SK-N-SH treated with all-trans-retinoic acid at 6 μM for 48 hours (cell line): ENCODE data around the gene ANLN.
A peak's percentile ranks its signal among the peaks of the same experiment; 100 is the strongest.

Experiments
- ATAC-seq: fragments of 200-7000 bp; cut with Tn5 transposase; 3 replicates; pipeline ENCODE4 v1.9.1; 2020; ENCODE audit warnings: mild to moderate bottlenecking, moderate library complexity
- ARNTL ChIP-seq: fragments of 450-650 bp; formaldehyde crosslinking; IDR thresholded peaks from 2 replicates; pipeline ENCODE4 v1.5.0; 2020; ENCODE audit warnings: low read depth, mild to moderate bottlenecking, moderate library complexity, borderline replicate concordance
- BACH2 ChIP-seq: fragments of 250-450 bp; sonication (Bioruptor Pico); IDR thresholded peaks from 2 replicates; pipeline ENCODE4 v1.9.0; 2021; ENCODE audit warnings: mild to moderate bottlenecking, borderline replicate concordance
- CREB5 ChIP-seq: fragments of 250-450 bp; sonication (Bioruptor Pico); IDR thresholded peaks from 2 replicates; pipeline ENCODE4 v1.5.1; 2020; ENCODE audit warnings: low read depth, mild to moderate bottlenecking, moderate library complexity
- CSDC2 ChIP-seq: fragments of 250-450 bp; sonication (Bioruptor Pico); IDR thresholded peaks from 2 replicates; pipeline ENCODE4 v1.5.0; 2020; ENCODE audit warnings: mild to moderate bottlenecking, moderate library complexity
- ESRRG ChIP-seq: fragments of 250-450 bp; sonication (Bioruptor Pico); IDR thresholded peaks from 2 replicates; pipeline ENCODE4 v1.6.1; 2021; ENCODE audit warnings: mild to moderate bottlenecking
- GLIS3 ChIP-seq: fragments of 250-450 bp; sonication (Bioruptor Pico); IDR thresholded peaks from 2 replicates; pipeline ENCODE4 v1.5.0; 2020; ENCODE audit warnings: mild to moderate bottlenecking, moderate library complexity
- ISL1 ChIP-seq: fragments of 250-450 bp; sonication (Bioruptor Pico); IDR thresholded peaks from 2 replicates; pipeline ENCODE4 v2.1.2; 2022; ENCODE audit warnings: mild to moderate bottlenecking, moderate library complexity
- OSR1 ChIP-seq: fragments of 250-450 bp; sonication (Bioruptor Pico); IDR thresholded peaks from 2 replicates; pipeline ENCODE4 v1.8.0; 2022; ENCODE audit warnings: moderate library complexity, mild to moderate bottlenecking, inconsistent platforms
- PPARA ChIP-seq: fragments of 250-450 bp; sonication (Bioruptor Pico); IDR thresholded peaks from 2 replicates; pipeline ENCODE4 v1.5.0; 2020; ENCODE audit warnings: mild to moderate bottlenecking, borderline replicate concordance
- RARB ChIP-seq: fragments of 250-450 bp; sonication (Bioruptor Pico); IDR thresholded peaks from 2 replicates; pipeline ENCODE4 v1.8.0; 2021; ENCODE audit warnings: mild to moderate bottlenecking, moderate library complexity
- SNAI2 ChIP-seq: fragments of 250-450 bp; sonication (Bioruptor Pico); IDR thresholded peaks from 2 replicates; pipeline ENCODE4 v1.5.0; 2020; ENCODE audit warnings: mild to moderate bottlenecking, moderate library complexity
- TOX ChIP-seq: fragments of 250-450 bp; sonication (Bioruptor Pico); IDR thresholded peaks from 2 replicates; pipeline ENCODE4 v1.8.0; 2021; ENCODE audit warnings: mild to moderate bottlenecking, moderate library complexity, borderline replicate concordance
- ZC3H10 ChIP-seq: fragments of 250-450 bp; sonication (Bioruptor Pico); IDR thresholded peaks from 2 replicates; pipeline ENCODE4 v1.5.1; 2021; ENCODE audit warnings: mild to moderate bottlenecking, moderate library complexity
- ZFP3 ChIP-seq: fragments of 250-450 bp; sonication (Bioruptor Pico); IDR thresholded peaks from 2 replicates; pipeline ENCODE4 v1.5.0; 2020; ENCODE audit warnings: mild to moderate bottlenecking, moderate library complexity
- ZFP30 ChIP-seq: fragments of 450-650 bp; formaldehyde crosslinking; IDR thresholded peaks from 2 replicates; pipeline ENCODE4 v1.5.0; 2022; ENCODE audit warnings: mild to moderate bottlenecking, moderate library complexity
- ZNF565 ChIP-seq: fragments of 450-650 bp; formaldehyde crosslinking; conservative IDR thresholded peaks from 2 replicates; pipeline ENCODE4 v1.5.0; 2020; ENCODE audit warnings: low read depth, mild to moderate bottlenecking, moderate library complexity
- ZNF70 ChIP-seq: fragments of 450-650 bp; formaldehyde crosslinking; IDR thresholded peaks from 2 replicates; pipeline ENCODE4 v1.5.0; 2020; ENCODE audit warnings: mild to moderate bottlenecking, moderate library complexity
- TF ChIP-seq, protein P1 (sequence below): fragments of 250-450 bp; sonication (Bioruptor Pico); IDR thresholded peaks from 2 replicates; pipeline ENCODE4 v1.8.0; 2021; ENCODE audit warnings: low read depth, mild to moderate bottlenecking, moderate library complexity, borderline replicate concordance
- TF ChIP-seq, protein P2 (sequence below): fragments of 250-450 bp; sonication (Bioruptor Pico); IDR thresholded peaks from 2 replicates; pipeline ENCODE4 v1.5.0; 2020; ENCODE audit warnings: mild to moderate bottlenecking, moderate library complexity

Gene ANLN

GRCh38 chr7:36389371-36390198 lies at the start of gene ANLN:
Gene ANLN (plus strand): TSS chr7:36389862. CDS start chr7:36390027, 165 bp downstream.
- TF ChIP-seq, protein P1, sequence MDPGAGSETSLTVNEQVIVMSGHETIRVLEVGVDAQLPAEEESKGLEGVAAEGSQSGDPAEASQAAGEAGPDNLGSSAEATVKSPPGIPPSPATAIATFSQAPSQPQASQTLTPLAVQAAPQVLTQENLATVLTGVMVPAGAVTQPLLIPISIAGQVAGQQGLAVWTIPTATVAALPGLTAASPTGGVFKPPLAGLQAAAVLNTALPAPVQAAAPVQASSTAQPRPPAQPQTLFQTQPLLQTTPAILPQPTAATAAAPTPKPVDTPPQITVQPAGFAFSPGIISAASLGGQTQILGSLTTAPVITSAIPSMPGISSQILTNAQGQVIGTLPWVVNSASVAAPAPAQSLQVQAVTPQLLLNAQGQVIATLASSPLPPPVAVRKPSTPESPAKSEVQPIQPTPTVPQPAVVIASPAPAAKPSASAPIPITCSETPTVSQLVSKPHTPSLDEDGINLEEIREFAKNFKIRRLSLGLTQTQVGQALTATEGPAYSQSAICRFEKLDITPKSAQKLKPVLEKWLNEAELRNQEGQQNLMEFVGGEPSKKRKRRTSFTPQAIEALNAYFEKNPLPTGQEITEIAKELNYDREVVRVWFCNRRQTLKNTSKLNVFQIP, result 0 out of 2 replicates have a peak, but pooled peaks have one; percentile 26
- TF ChIP-seq ZFP3 (0 out of 2 replicates have a peak, but pooled peaks have one; percentile 38), CSDC2 (CRISPR knock-in tag) (no peak)
- TF ChIP-seq, all 23 proteins: peak for 2

DNA sequence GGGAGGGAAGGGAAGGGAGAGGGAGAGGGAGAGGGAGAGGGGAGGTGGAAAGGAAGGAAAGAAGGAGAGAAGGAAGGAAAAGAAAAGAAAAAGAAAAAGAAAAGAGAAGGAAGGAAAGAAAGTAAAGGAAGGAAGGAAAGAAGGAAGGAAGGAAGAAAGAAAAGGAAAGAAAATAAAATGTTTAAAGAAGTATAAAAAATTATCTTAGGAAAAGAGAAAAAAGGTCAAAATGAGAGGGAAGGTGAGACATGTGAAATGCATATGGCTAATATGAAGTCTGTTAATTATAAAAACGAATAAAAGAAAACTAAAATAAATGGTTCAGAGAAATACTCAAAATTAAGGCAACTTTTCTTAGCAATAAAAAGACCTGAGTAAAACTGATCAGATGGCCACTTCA lies 46.1 kb upstream of the ANLN start:
- ATAC-seq, result no peak

More at GRCh38 chr7:36389371-36390198, at the start of gene ANLN:
- peak; percentile 80 for ATAC-seq

DNA sequence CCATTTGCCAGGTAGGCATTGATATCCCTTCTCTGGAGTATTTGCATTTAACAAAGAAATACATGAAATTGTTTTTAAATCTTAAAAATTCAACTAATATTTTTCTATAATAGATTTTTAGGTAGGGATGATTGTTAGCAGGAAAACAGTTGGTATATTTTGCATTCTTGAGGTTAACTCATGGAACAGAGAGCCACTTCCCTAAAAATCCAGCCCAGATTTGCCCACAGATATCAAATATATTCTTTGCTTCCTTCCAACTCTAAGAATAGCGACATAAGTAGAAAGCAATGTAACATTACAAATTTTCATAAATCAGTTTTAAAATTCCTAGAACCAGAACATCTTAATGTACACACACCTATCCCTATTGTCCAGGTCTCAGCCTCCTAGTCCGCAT lies 45.0 kb upstream of the ANLN start:
- no peak for ATAC-seq
- no peak for TF ChIP-seq CSDC2 (CRISPR knock-in tag)
- no peak for TF ChIP-seq PPARA (CRISPR knock-in tag)
- no peak for TF ChIP-seq OSR1 (CRISPR knock-in tag)
- no peak for TF ChIP-seq ZC3H10 (CRISPR knock-in tag)
- TF ChIP-seq, protein P1, result no peak
- TF ChIP-seq BACH2 (CRISPR knock-in tag), result no peak
- no peak for TF ChIP-seq ESRRG (CRISPR knock-in tag)
- TF ChIP-seq ZFP3, result no peak
- TF ChIP-seq ZNF565 (CRISPR knock-in tag), result no peak
- TF ChIP-seq ZNF70, result no peak
- TF ChIP-seq ZFP30 (CRISPR knock-in tag), result no peak
- no peak for TF ChIP-seq RARB (CRISPR knock-in tag)
- no peak for TF ChIP-seq GLIS3 (CRISPR knock-in tag)

More for the DNA sequence above, 46.1 kb upstream of the ANLN start:
- TF ChIP-seq SNAI2 (no peak), TOX (CRISPR knock-in tag) (no peak), PPARA (CRISPR knock-in tag) (no peak), ZFP3 (no peak), ARNTL (CRISPR knock-in tag) (no peak), CREB5 (CRISPR knock-in tag) (no peak), ZNF565 (CRISPR knock-in tag) (no peak), CSDC2 (CRISPR knock-in tag) (no peak), ISL1 (CRISPR knock-in tag) (no peak), ZC3H10 (CRISPR knock-in tag) (no peak), OSR1 (CRISPR knock-in tag) (no peak), ZFP30 (CRISPR knock-in tag) (no peak)
- TF ChIP-seq, protein P2, sequence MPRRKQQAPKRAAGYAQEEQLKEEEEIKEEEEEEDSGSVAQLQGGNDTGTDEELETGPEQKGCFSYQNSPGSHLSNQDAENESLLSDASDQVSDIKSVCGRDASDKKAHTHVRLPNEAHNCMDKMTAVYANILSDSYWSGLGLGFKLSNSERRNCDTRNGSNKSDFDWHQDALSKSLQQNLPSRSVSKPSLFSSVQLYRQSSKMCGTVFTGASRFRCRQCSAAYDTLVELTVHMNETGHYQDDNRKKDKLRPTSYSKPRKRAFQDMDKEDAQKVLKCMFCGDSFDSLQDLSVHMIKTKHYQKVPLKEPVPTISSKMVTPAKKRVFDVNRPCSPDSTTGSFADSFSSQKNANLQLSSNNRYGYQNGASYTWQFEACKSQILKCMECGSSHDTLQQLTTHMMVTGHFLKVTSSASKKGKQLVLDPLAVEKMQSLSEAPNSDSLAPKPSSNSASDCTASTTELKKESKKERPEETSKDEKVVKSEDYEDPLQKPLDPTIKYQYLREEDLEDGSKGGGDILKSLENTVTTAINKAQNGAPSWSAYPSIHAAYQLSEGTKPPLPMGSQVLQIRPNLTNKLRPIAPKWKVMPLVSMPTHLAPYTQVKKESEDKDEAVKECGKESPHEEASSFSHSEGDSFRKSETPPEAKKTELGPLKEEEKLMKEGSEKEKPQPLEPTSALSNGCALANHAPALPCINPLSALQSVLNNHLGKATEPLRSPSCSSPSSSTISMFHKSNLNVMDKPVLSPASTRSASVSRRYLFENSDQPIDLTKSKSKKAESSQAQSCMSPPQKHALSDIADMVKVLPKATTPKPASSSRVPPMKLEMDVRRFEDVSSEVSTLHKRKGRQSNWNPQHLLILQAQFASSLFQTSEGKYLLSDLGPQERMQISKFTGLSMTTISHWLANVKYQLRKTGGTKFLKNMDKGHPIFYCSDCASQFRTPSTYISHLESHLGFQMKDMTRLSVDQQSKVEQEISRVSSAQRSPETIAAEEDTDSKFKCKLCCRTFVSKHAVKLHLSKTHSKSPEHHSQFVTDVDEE (CRISPR knock-in tag), result no peak
- TF ChIP-seq, protein P1, result no peak
